ENCODE data around the gene PSKH1.
"Not testable (repeated sequence)": the region's sequence is repeated elsewhere in the genome, so short reads cannot be mapped to it uniquely, and the experiment has no call there.

The PSKH1 gene

GRCh38 chr16:67964477-67965131 is 71.5 kb downstream of the PSKH1 start:
- DNase-seq = no peak

GRCh38 chr16:67965668-67966548 is 72.9 kb downstream of the PSKH1 start:
- no peak for DNase-seq

GRCh38 chr16:67966549-67967182 is 73.6 kb downstream of the PSKH1 start:
- DNase-seq = no peak

GRCh38 chr16:67967183-67967957 is 74.3 kb downstream of the PSKH1 start:
- no peak for DNase-seq

- no peak for DNase-seq
Observed at GRCh38 chr16:67967958-67968399, 74.9 kb downstream of the PSKH1 start.

GRCh38 chr16:67968400-67969253 is 75.6 kb downstream of the PSKH1 start, which contains the start of gene SLC12A4:
Gene SLC12A4, minus strand, starts transcription at chr16:67968637. Its CDS starts 84 bp downstream, at chr16:67968553.
- DNase-seq = peak; percentile 41

GRCh38 chr16:67969254-67970039 is 76.4 kb downstream of the PSKH1 start:
- no peak for DNase-seq

- no peak for DNase-seq
Observed at GRCh38 chr16:67971111-67971510, 78.1 kb downstream of the PSKH1 start.

- not testable (repeated sequence) for DNase-seq
Observed at GRCh38 chr16:67972285-67972684, 79.2 kb downstream of the PSKH1 start.

GRCh38 chr16:67975321-67976105 is 82.5 kb downstream of the PSKH1 start:
- no peak for DNase-seq

GRCh38 chr16:67976205-67976604 is 83.2 kb downstream of the PSKH1 start:
- no peak for DNase-seq

- no peak for DNase-seq
Observed at GRCh38 chr16:67977005-67977404, 84.0 kb downstream of the PSKH1 start.

GRCh38 chr16:67977469-67978227 is 84.6 kb downstream of the PSKH1 start:
- DNase-seq = no peak

Measured in NCI-H1105 (cell line).